Spleen (tissue), 7 donors: ENCODE results near the gene NIPAL3.

Experiments
- POLR2A ChIP-seq, 3 donors: fragments of 450-650 bp; IDR thresholded peaks; one replicate each; pipeline ENCODE4 v1.5.1; 2017; ENCODE audit warnings: antibody characterized with exemption in 3 of 3, mild to moderate bottlenecking in 1 of 3
- TF ChIP-seq, protein P1 (sequence below), 11 experiments: fragments of 200-600 bp in 7 of 11; fragments of 450-650 bp in 4 of 11; sonication (generic) in 4 of 11; IDR thresholded peaks in 8 of 11; conservative IDR thresholded peaks in 3 of 11; 1 replicate in 7 of 11; 2 replicates in 4 of 11; pipeline versions ENCODE4 v1.4.0 to v1.8.0; 2016 to 2021; ENCODE audit warnings: antibody characterized with exemption in 11 of 11, inconsistent platforms in 4 of 11, mild to moderate bottlenecking in 1 of 11
- donor health status: DM: no; HTN: no; CAD: no; lungs with moderate emphysema.
- donor health status: DM: no; HTN: no; CAD: no.
- donor health status: DM: no; HTN: no; CAD: no.

DNA sequence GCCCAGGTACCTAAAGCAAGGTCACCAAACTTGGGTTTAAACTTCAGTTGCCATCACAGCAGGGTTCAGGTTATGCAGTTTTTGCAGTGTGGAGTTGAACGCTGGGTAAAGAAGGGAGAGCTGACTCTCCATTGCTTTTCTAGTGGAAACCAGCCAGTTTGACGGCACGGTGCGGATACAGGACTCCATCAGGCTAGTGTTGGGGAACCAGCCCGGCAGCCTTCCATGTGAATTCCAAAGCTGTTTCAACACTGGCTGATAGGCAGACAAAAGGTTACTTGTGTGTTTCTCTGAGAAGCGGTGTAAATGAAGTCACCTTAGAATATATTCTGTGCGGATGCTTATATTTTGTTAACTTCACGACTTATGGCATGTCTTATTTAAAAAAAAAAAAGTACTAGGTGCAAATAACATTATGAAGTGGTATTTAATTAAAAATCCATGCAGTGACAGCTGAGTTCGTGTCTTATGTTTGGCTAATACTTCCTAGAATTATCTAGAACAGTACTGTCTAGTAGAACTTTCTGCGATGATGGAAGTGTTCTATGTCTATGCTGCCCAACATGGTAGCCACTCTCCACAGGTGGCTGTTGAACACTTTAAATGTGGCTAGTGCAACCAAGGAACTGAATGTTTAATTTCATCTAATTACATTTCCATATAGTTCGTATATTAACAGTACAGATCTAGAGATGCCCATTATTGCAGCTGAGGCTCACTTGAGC is 57.1 kb downstream of the NIPAL3 start:
- TF ChIP-seq, protein P1, sequence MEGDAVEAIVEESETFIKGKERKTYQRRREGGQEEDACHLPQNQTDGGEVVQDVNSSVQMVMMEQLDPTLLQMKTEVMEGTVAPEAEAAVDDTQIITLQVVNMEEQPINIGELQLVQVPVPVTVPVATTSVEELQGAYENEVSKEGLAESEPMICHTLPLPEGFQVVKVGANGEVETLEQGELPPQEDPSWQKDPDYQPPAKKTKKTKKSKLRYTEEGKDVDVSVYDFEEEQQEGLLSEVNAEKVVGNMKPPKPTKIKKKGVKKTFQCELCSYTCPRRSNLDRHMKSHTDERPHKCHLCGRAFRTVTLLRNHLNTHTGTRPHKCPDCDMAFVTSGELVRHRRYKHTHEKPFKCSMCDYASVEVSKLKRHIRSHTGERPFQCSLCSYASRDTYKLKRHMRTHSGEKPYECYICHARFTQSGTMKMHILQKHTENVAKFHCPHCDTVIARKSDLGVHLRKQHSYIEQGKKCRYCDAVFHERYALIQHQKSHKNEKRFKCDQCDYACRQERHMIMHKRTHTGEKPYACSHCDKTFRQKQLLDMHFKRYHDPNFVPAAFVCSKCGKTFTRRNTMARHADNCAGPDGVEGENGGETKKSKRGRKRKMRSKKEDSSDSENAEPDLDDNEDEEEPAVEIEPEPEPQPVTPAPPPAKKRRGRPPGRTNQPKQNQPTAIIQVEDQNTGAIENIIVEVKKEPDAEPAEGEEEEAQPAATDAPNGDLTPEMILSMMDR (IDR thresholded peaks at IDR 0.05 in 8 of 11, conservative IDR thresholded peaks at IDR 0.05 in 3 of 11): no peak
- no peak for TF ChIP-seq POLR2A (IDR thresholded peaks at IDR 0.05)
